ENCODE data around the gene TBX10. TPM values are rescaled to one million over a fixed set of nuclear protein-coding genes. Genes with fewer than 3 reads are reported as not detected.

Gene TBX10
- total RNA-seq, 4 donors from 2014 or later, result not detected

GRCh38 chr11:67648796-67649613, 9.4 kb upstream of the TBX10 start:
- Histone ChIP-seq H3K4me3 (no peak overlapping the region), H3K27ac (no peak overlapping the region), H3K9me3 (no peaks in the 10 kb centered on the region), H3K27me3 (peaks cover 0 to 5% (median 2%) of the 10 kb centered on the region in 3 donors), H3K4me1 (no peaks in the 10 kb centered on the region), H3K36me3 (no peaks in the 10 kb centered on the region)
- ATAC-seq (no peak), DNase-seq (no peak)
- TF ChIP-seq POLR2A (IDR thresholded peaks at IDR 0.05), result no peak
- TF ChIP-seq CTCF (IDR thresholded peaks at IDR 0.05 in 4 of 5, conservative IDR thresholded peaks at IDR 0.05 in 1 of 5), result no peak
- intact Hi-C loops (cut with DNase I; ENCODE audit: low total_unique reads), result loop anchor here (10.0 kb wide), 1 partner anchor 56 kb away; no protein-coding TSS in a partner anchor
- in situ Hi-C loops (cut with MboI; ENCODE audit: low sequenced_read_pairs in 4 of 4), result no loop called here

GRCh38 chr11:67648140-67648795, 8.7 kb upstream of the TBX10 start:
- Histone ChIP-seq H3K4me1 (no peaks in the 10 kb centered on the region), H3K27ac (no peak overlapping the region), H3K27me3 (peaks cover 0 to 5% (median 2%) of the 10 kb centered on the region in 3 donors), H3K36me3 (no peaks in the 10 kb centered on the region), H3K4me3 (no peak overlapping the region), H3K9me3 (no peaks in the 10 kb centered on the region)
- in situ Hi-C loops (cut with MboI; ENCODE audit: low sequenced_read_pairs in 4 of 4), result no loop called here
- DNase-seq (no peak), ATAC-seq (no peak)
- intact Hi-C loops (cut with DNase I; ENCODE audit: low total_unique reads), result loop anchor here (10.0 kb wide), 1 partner anchor 57 kb away; no protein-coding TSS in a partner anchor
- TF ChIP-seq POLR2A (IDR thresholded peaks at IDR 0.05), result no peak
- no peak for TF ChIP-seq CTCF (IDR thresholded peaks at IDR 0.05 in 4 of 5, conservative IDR thresholded peaks at IDR 0.05 in 1 of 5)

GRCh38 chr11:67647471-67647870, 7.9 kb upstream of the TBX10 start:
- Histone ChIP-seq H3K4me1 (no peaks in the 10 kb centered on the region), H3K4me3 (no peak overlapping the region), H3K36me3 (no peaks in the 10 kb centered on the region), H3K27me3 (peaks cover 0 to 5% (median 2%) of the 10 kb centered on the region in 3 donors), H3K27ac (no peak overlapping the region), H3K9me3 (no peaks in the 10 kb centered on the region)
- ATAC-seq, result no peak
- no peak for DNase-seq
- intact Hi-C loops (cut with DNase I; ENCODE audit: low total_unique reads), result loop anchor here (10.0 kb wide), 1 partner anchor 57 kb away; no protein-coding TSS in a partner anchor
- in situ Hi-C loops (cut with MboI; ENCODE audit: low sequenced_read_pairs in 4 of 4), result no loop called here
- TF ChIP-seq POLR2A (IDR thresholded peaks at IDR 0.05), result no peak
- no peak for TF ChIP-seq CTCF (IDR thresholded peaks at IDR 0.05 in 4 of 5, conservative IDR thresholded peaks at IDR 0.05 in 1 of 5)

GRCh38 chr11:67646535-67647336, 7.2 kb upstream of the TBX10 start:
- Histone ChIP-seq H3K4me1 (no peaks in the 10 kb centered on the region), H3K36me3 (no peaks in the 10 kb centered on the region), H3K27ac (no peak overlapping the region), H3K4me3 (no peak overlapping the region), H3K9me3 (no peaks in the 10 kb centered on the region), H3K27me3 (peaks cover 0 to 2% (median 2%) of the 10 kb centered on the region in 3 donors)
- TF ChIP-seq POLR2A (IDR thresholded peaks at IDR 0.05), result no peak
- no peak for TF ChIP-seq CTCF (IDR thresholded peaks at IDR 0.05 in 4 of 5, conservative IDR thresholded peaks at IDR 0.05 in 1 of 5)
- DNase-seq, result no peak
- in situ Hi-C loops (cut with MboI; ENCODE audit: low sequenced_read_pairs in 4 of 4) (no loop called here), intact Hi-C loops (cut with DNase I; ENCODE audit: low total_unique reads) (loop anchor here (10.0 kb wide), 1 partner anchor 58 kb away; no protein-coding TSS in a partner anchor)
- ATAC-seq, result no peak

Data from gastrocnemius medialis (tissue), 4 donors.